Activated CD8-positive, alpha-beta memory T cell treated with anti-CD3 and anti-CD28 coated beads for 1 hour (primary cell): ENCODE measurements around the gene KCNMB1.
"Not testable (repeated sequence)": the region's sequence is repeated elsewhere in the genome, so short reads cannot be mapped to it uniquely, and the experiment has no call there.

Source experiments
- DNase-seq, 2 donors: peaks; one replicate each; pipeline ENCODE4 v3.0.0-alpha.2; 2020; ENCODE audit warnings: low read depth in 1 of 2; ENCODE audit errors: extremely low read depth in 1 of 2

KCNMB1 gene

DNA sequence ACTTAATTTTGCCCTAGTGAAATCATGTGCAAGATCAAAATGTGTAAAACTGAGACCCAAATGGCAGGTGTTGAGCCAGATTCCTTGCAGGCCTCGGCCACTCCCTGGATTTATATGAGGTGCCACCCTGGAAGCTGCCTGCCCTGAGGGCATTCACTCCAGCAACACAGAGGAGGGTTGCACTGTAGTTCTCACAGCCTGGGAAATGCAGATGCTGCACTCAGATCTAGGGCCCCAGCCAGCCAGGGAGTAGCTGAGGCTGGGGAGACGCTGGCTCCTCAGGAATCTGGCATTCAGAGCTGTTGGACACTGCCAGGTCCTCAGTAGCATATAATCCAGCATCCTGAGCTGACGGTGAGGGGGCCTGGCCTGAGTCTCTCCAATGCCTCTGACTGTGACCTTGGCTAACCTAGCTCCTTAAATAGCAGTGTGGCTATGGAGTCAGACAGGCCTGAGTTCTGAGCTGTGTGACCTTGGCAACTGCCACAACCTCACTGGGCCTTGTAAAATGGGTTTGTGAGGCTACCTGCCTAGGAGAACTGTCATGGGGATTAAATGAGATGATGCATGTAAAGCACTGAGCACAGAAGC lies 8.7 kb downstream of the KCNMB1 start:
- no peak for DNase-seq

DNA sequence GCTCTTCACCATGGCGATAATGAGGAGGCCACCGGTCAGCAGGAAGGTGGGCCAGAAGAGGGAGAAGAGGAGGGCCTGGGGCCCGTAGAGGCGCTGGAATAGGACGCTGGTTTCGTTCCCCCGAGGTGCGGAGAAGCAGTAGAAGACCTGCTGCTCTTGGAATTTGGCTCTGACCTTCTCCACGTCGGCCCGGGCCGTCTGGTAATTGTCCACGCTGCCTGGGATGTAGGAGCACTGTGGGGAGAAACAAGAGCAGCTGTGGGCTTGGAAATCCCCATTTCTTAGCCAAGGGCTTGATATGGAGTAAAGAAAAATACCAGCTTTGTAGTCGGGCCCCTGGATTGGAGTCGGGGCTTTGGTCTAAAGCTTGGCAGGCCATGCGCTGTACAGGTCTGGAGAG lies 10.4 kb downstream of the KCNMB1 start:
- DNase-seq, result no peak

DNA sequence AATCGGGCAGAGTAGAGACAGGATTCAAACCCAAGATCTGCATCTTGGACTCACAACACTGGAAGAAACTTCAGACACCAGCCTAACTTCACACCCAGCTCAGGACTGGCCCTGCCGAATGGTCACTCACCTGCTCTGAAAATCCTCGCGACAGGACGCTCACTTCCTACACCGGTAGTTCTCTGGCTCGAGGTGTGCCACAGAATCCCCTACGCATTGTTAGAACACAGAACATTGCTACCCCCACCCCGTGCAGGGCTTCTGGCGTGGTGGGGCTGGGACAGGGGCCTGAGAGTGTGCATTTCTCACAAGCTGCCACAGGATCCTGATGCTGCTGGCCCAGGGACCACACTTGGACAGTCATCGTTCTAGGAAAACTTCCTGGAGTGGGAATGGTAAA lies 12.1 kb downstream of the KCNMB1 start:
- DNase-seq, result no peak

- not testable (repeated sequence) for DNase-seq
Measured at GRCh38 chr5:170376526-170376925, 12.6 kb downstream of the KCNMB1 start.

- no peak for DNase-seq
Measured at GRCh38 chr5:170375283-170375682, 13.9 kb downstream of the KCNMB1 start.

- no peak for DNase-seq
Measured at GRCh38 chr5:170372971-170373370, 16.2 kb downstream of the KCNMB1 start.

DNA sequence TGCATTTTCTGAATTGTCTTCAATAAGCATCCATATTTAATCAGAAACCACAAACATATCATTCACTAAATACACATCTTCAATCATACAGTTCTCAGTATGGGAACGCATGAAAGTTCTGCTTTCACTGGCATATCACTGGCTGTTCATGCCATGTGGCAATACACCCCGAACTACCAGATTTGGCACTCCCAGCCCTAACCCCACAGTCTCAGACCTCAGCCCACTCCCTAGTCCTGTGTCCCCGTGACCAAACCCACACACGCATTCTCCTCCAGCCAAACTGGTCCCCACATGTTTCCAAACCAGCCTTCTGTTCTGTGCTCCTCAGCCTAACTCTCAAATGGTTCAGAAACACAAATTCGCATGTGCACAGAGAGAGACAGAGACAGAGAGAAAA lies 20.6 kb downstream of the KCNMB1 start:
- no peak for DNase-seq

- DNase-seq, result no peak
Measured at GRCh38 chr5:170366276-170366675, 22.9 kb downstream of the KCNMB1 start.

DNA sequence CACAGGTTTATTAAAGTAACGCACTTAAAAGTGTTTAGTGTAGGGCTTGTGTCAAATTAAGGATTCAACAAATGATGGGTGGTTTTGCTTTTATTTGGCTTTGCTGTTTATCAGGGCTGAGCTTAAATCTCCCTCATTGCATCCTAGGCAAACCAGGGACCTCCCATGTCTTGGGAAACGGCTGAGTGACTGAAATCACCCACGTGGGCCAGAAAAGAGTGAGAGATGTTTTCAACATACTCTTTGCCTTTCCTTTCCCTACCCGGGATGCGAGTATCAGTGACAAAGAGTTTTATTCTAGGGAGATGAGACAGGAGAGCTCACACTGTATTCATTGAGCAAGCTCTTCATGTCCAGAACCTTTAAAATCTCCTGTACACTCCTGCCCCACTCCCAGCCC lies 23.3 kb downstream of the KCNMB1 start:
- DNase-seq, result no peak

GRCh38 chr5:170365011-170365410 lies 24.2 kb downstream of the KCNMB1 start:
- no peak for DNase-seq

DNA sequence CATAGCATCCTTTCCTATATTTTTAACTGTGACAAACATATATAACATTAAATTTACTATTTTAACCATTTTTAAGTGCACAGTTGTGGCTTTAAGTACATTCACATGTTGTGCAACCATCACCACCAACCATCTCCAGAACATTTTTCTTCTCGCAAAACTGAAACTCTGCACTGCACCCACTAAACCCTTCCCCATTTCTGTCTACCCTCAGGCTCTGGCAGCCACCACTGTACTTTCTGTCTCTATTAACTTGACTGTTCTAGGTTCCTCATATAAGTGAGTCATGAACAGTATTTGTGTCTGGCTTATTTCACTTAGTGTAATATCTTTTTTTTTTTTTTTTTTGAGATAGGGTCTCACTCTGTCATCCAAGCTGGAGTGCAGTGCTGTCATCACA lies 25.5 kb downstream of the KCNMB1 start:
- DNase-seq, result no peak

- DNase-seq, result no peak
Measured at GRCh38 chr5:170362656-170363055, 26.5 kb downstream of the KCNMB1 start.

DNA sequence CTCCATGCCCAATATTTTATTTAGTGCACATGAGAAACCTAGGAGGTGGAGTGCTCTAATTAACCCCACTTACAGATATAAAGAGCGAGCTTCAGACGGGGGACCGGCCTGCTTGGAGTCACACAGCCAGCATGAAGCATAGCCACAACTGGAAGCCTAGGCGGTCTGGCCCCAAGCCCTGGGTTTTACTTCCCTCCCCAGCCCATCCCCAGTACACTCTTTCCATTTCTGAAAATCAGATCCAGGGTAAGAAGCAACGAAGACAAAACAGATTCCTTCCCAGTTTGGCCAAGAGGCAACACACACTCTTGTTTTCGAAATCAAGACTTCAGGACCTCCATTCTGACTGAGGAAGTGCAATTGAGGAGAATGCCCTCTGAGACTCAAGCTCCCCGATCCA lies 27.1 kb downstream of the KCNMB1 start:
- no peak for DNase-seq

DNA sequence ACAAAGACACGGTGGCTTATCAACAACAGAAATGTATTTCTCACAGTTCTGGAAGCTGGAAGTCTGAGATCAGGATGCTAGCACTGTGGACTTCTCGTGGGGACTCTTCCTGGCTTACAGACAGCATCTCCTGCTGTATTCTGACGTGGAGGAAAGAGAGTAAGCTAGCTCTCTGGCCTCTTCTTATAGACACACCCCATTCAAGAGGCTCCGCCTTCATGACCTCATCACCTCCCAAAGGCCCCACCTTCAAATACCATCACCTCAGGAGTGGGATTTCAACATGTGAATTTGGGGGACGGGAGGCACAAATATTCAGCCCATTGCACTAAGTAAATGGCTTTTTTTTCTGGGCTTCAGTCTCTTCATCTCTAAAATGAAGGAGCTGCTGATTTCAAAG lies 27.6 kb downstream of the KCNMB1 start:
- no peak for DNase-seq

GRCh38 chr5:170361116-170361515 lies 28.1 kb downstream of the KCNMB1 start:
- no peak for DNase-seq

DNA sequence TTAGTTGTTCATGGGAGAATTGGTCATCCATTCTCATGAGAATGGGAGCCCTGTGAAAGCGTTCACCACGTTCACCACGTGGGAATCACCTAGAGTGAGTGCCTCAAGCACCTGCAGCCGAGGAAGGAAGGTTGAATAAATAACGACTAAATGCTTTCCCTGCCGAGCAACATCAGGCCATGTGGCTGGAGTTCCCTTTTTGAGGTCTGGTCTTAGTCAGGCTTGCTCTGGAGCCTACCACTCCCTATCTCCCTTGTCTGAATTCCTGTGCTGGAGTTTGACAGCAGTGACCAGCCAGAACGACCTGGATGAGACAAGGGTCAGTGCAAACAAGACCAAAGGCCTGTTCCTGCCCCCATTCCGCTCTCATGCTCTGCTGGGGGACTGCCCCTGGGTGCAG lies 28.5 kb downstream of the KCNMB1 start:
- DNase-seq, result no peak

GRCh38 chr5:170357955-170358444 lies 31.2 kb downstream of the KCNMB1 start:
- DNase-seq, result no peak

DNA sequence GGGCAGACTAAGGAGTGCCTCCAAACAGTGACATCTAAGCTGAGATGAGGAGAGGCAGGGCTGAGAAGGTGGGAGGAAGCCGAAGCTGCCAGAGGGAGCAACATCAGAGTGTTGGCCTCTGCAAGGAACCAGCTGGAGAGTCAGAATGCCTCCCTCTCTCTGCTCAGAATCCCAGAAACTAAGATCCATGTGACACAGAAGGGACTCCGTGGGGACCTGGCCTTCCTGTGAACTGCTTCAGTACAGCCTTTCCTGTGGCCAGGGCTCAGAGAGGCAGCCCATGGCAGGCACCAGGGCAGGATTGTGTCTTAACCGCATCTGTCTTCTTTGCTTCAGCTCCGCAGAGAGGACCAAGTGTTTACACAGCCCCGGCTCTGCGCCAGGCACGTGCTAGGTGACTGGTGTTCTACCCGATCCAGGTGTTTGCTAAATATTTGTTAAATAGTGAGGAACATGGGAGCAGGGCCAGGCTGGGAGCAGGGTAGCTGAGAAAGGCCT lies 33.5 kb downstream of the KCNMB1 start:
- no peak for DNase-seq

DNA sequence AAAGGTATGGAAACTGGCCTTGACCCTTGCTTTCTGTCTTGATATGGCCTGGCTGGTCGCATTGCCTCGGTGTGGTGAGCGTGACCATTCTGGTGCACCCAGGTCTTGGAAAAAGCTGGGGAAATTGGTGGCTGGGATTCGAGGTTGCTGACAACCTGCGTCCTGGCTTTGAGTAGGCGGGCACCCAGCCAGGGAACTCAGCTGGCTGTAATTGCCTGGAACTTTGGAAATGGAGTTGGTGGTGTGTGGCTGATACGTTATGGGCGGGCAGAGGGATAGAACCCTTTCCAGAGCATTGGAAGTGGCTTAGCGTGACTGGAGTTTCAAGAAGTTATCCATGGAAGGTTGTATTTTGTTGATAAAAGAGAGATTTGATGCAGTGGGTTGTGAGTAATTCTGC lies 35.2 kb downstream of the KCNMB1 start:
- DNase-seq, result no peak

DNA sequence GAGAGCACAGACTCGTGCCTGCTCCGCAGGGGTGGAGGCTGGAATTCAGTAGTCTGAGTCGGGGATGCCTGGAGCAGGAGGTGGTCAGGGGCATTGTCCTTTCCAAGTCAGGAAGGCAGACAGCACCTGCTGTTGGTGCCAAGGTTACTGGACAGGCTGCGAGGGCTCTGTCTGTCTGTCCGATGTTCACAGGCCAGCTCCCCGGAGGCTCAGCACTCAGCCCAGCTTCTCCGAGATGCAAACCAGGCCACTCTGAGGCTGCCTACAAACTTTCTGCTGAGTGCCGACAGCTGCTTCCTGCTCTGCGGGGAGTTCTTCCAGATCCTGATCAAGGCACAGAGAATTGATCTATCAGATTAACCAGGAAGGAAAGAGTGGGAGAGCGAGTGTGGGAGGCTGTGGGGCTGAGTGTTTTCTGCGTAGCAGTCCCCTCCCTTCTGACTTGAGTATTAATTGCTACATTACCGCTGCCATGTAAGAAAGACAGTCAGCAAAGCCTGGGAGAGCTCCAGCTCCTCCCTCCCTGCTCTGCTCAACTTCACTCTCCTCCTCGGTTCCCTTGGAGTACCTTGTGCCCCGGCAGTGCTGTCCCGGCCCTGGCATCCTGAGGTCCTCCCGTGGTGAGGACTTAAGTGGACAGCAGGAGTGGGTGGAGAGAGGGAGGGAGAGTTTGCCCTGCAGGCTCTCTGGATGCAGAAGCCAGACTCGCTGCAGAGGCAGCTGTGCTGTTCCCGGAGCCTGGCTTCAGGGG lies 36.0 kb downstream of the KCNMB1 start:
- DNase-seq, result no peak

GRCh38 chr5:170348137-170348633 lies 41.0 kb downstream of the KCNMB1 start:
- DNase-seq, result no peak

- no peak for DNase-seq
Measured at GRCh38 chr5:170347022-170347567, 42.1 kb downstream of the KCNMB1 start.
